HFF-Myc (cell line): ENCODE data around the gene SMS.

Experiments used
- DNase-seq: peaks from one replicate; pipeline ENCODE4 v3.0.0-alpha.2; 2011; ENCODE audit warnings: low read depth; ENCODE audit errors: extremely low read depth
- H3K4me3 ChIP-seq: replicated peaks from 2 replicates; pipeline ENCODE4 v1.5.1; 2011; ENCODE audit warnings: low read depth, mild to moderate bottlenecking, control low read depth, low read length
- TF ChIP-seq, protein P1 (sequence below): IDR thresholded peaks from 2 replicates; pipeline ENCODE4 v1.5.1; 2012; ENCODE audit warnings: mild to moderate bottlenecking, low read depth, low read length, control low read depth; ENCODE audit errors: missing control alignments

Gene SMS

DNA sequence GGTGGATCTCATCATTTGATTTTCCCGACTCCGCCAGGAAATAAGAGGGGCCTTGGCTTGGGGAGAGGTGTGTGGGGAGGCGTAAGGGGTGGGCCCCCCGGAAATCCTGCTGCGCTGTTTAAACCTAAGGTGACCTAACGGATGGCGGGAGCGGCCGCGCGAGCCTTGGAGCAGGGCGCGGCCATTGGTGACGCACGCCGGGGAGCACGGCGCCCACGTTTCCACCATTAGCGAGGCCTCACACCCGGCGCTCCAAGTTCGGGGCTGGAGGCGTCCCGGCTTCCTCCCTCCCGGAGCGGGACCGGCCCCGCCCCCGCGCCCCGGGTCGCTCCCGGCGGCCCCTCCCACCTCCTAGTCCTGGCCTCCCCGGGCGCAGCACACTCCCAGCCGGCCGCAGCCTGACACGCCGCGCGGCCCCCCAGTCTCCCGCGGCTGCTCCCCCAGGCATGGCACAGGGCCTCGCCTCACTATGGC lies at the start of gene SMS:
Gene SMS, plus strand, starts transcription at position 354 of the 474 bp plus-strand sequence. Its CDS starts 116 bp downstream, at position 470.
- TF ChIP-seq, protein P1, sequence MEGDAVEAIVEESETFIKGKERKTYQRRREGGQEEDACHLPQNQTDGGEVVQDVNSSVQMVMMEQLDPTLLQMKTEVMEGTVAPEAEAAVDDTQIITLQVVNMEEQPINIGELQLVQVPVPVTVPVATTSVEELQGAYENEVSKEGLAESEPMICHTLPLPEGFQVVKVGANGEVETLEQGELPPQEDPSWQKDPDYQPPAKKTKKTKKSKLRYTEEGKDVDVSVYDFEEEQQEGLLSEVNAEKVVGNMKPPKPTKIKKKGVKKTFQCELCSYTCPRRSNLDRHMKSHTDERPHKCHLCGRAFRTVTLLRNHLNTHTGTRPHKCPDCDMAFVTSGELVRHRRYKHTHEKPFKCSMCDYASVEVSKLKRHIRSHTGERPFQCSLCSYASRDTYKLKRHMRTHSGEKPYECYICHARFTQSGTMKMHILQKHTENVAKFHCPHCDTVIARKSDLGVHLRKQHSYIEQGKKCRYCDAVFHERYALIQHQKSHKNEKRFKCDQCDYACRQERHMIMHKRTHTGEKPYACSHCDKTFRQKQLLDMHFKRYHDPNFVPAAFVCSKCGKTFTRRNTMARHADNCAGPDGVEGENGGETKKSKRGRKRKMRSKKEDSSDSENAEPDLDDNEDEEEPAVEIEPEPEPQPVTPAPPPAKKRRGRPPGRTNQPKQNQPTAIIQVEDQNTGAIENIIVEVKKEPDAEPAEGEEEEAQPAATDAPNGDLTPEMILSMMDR = no peak
- no peak for DNase-seq
- peak within 1 kb of the TSS; percentile 52 for H3K4me3 ChIP-seq

DNA sequence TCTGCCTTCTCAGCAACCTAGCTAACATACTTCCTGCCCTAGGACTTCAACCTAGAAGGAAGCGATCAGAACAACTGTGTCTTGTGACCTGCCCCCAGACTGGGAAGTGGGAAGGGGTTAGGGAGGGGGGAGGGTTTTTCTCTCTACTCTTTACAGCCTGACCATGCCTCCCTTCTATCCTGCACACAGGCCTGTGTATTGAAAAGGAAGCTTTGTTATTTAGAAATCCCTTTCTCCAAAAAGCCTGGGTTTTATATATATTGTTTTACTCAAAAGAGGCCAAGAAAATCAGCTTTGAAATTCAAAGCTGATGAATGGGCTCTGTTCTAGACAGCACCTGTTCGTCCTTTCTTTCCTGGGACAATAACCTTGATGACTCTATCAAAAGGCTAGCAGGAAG lies 35.2 kb upstream of the SMS start:
- no peak overlapping the region for H3K4me3 ChIP-seq
- TF ChIP-seq, protein P1 = no peak
- DNase-seq = no peak

DNA sequence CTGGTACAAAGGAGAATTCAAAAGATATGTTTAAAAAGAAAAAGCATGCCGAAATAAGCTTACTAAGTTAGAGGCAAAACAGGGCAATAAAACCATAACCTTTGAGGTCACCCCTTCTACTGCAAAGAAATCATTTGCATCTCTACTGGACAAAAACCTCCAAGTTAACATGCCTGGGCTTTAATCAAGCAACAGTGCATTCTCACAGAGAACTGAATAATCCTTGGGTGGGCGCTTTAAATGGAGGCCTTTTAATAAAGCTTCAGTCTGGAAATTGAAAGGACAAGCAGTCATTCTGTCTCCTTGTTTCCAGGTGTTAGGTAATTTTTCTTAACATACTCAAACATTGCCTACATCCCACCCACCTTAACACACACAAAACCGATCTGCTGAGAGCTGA lies 34.6 kb upstream of the SMS start:
- H3K4me3 ChIP-seq = no peak overlapping the region
- TF ChIP-seq, protein P1 = no peak

DNA sequence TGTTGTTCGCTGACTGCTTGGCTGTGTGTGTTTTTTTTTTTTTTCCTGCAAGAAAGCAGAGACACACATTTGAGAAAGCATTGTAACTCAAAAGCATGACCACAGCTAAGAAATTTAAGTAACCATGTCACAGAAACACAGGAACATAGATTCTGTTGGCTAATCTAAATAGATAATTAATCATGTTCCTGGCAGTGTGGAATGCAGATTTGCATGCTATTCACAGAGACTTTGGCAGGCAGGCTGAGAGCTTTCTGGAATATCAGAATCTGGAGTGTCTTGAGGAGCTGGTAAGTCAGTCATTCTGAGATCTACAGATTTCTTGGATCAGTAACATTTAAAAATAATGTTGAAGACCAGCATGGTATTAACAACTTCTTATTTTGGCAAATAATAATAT lies 33.2 kb upstream of the SMS start:
- H3K4me3 ChIP-seq = no peak overlapping the region
- TF ChIP-seq, protein P1 = no peak
- DNase-seq = no peak

More for the DNA sequence above, 34.6 kb upstream of the SMS start:
- DNase-seq = no peak

DNA sequence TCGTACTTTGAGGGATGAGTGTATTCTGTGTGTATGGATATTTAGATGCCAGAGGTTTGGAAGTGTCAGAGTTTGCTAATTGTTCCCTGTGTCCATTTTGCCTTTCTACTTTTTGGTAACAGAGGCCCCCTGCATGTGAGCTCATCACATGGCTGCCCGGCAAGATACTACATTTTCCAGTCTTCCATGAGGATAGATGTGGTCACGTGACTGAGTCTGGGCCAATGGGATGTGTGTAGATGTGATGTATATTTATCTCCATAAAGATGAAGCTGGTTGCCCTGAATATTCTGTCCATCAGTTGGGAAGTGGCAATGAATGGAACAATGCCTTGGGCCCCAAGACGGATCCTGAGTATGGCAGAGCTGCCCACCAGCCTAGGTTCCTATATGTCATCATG lies 29.0 kb upstream of the SMS start:
- H3K4me3 ChIP-seq = no peak overlapping the region
- TF ChIP-seq, protein P1 = no peak
- no peak for DNase-seq

DNA sequence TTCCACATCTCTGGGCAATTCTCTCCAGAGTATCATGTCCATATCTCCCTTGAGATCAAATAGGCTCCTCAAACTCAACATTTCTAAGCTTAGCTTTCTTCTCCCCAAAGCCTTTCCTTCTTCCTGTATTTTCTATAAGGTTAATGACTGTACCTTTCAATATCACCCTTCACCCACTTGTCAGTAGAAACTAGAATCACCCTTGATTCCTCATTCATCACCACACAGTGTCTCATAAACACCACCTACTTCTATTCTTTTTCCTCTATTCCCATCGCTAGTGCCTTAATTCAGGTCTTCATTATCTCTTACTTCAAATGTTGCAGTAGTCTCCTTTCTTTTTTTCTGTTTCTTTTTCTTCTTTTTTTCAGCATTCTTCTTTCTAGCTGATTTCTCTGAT lies 28.3 kb upstream of the SMS start:
- DNase-seq = no peak
- no peak overlapping the region for H3K4me3 ChIP-seq
- TF ChIP-seq, protein P1 = no peak

DNA sequence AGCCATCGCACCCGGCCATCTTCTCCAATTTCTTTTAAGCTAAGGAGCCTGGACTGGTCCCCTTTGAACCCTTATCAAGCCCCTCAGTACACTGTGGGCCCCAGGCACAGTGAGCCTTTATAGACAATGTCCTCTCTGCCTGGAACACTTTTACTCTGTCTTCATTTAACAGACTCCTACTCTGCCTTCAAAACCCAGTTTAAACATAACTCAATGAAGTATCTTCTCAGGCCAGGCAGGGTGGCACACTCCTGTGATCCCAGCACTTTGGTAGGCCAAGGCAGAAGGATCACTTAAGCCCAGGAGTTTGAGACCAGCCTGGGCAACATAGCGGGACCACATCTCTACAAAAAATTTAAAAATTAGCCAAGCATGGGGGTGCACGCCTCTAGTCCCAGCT lies 27.5 kb upstream of the SMS start:
- TF ChIP-seq, protein P1 = no peak
- no peak for DNase-seq
- no peak overlapping the region for H3K4me3 ChIP-seq
